ENCODE measurements around the gene CDK14. TPM values are rescaled to one million over a fixed set of nuclear protein-coding genes. Genes with fewer than 3 reads are reported as not detected.

CDK14 gene
- total RNA-seq, 1 donor from 2014 or later = 52.3 TPM

- Mint-ChIP-seq H3K4me1 (peaks cover 5% of the 10 kb centered on the region), H3K27me3 (ENCODE audit: insufficient read depth, low read depth) (no peaks in the 10 kb centered on the region), H3K27ac (no peak overlapping the region), H3K4me3 (no peak overlapping the region), H3K9me3 (no peaks in the 10 kb centered on the region), H3K36me3 (peaks cover 24% of the 10 kb centered on the region)
- H3K9me3 ChIP-seq (ENCODE audit: low read depth) = no peaks in the 10 kb centered on the region
- no peak overlapping the region for H3K4me2 ChIP-seq
- no peak for TF ChIP-seq EZH2 (IDR thresholded peaks at IDR 0.05)
- TF ChIP-seq EZH2phosphoT487 (IDR thresholded peaks at IDR 0.05) = no peak
- TF ChIP-seq CTCF (IDR thresholded peaks at IDR 0.05) = no peak
- H2AFZ ChIP-seq (replicated peaks) = no peak overlapping the region
- no peaks in the 10 kb centered on the region for H3K36me3 ChIP-seq
- H3K27me3 ChIP-seq = no peaks in the 10 kb centered on the region
- no peaks in the 10 kb centered on the region for H3K79me2 ChIP-seq (ENCODE audit: low read depth)
- H3K27ac ChIP-seq = no peak overlapping the region
- no peak overlapping the region for H3K9ac ChIP-seq
- no peaks in the 10 kb centered on the region for H4K20me1 ChIP-seq (ENCODE audit: low read depth)
- no peak for DNase-seq (ENCODE audit: low spot score)
- H3F3A ChIP-seq (ENCODE audit: low read depth) = no peaks in the 10 kb centered on the region
- no peak overlapping the region for H3K4me3 ChIP-seq
- H3K4me1 ChIP-seq = peaks cover 8% of the 10 kb centered on the region
Observed at GRCh38 chr7:91114232-91114631, 518.1 kb downstream of the CDK14 start.

GRCh38 chr7:91126762-91127161 is 530.6 kb downstream of the CDK14 start:
- Histone ChIP-seq H3K4me3 (no peak overlapping the region), H3K9me3 (ENCODE audit: low read depth) (no peaks in the 10 kb centered on the region), H3K9ac (no peak overlapping the region), H3K79me2 (ENCODE audit: low read depth) (no peaks in the 10 kb centered on the region), H3K27ac (peak overlapping the region; percentile 70), H3K36me3 (no peaks in the 10 kb centered on the region), H3F3A (ENCODE audit: low read depth) (peaks cover 28% of the 10 kb centered on the region), H3K4me1 (peaks cover 49% of the 10 kb centered on the region), H4K20me1 (ENCODE audit: low read depth) (no peaks in the 10 kb centered on the region), H3K27me3 (no peaks in the 10 kb centered on the region), H3K4me2 (peak overlapping the region; percentile 65), H2AFZ (replicated peaks) (no peak overlapping the region)
- Mint-ChIP-seq H3K27me3 (ENCODE audit: insufficient read depth, low read depth) (peaks cover 2% of the 10 kb centered on the region), H3K9me3 (peaks cover 3% of the 10 kb centered on the region), H3K4me1 (peaks cover 60% of the 10 kb centered on the region), H3K36me3 (peaks cover 24% of the 10 kb centered on the region), H3K27ac (peak overlapping the region; percentile 5), H3K4me3 (peak overlapping the region; percentile 26)
- DNase-seq (ENCODE audit: low spot score) = peak; percentile 85
- TF ChIP-seq EZH2 (IDR thresholded peaks at IDR 0.05) (no peak), CTCF (IDR thresholded peaks at IDR 0.05) (no peak), EZH2phosphoT487 (IDR thresholded peaks at IDR 0.05) (no peak)

- no peak overlapping the region for H3K27ac ChIP-seq
- Mint-ChIP-seq H3K27me3 (ENCODE audit: insufficient read depth, low read depth) (peaks cover 2% of the 10 kb centered on the region), H3K36me3 (peaks cover 27% of the 10 kb centered on the region), H3K4me3 (peak overlapping the region; percentile 26), H3K4me1 (peaks cover 54% of the 10 kb centered on the region), H3K9me3 (peaks cover 5% of the 10 kb centered on the region), H3K27ac (no peak overlapping the region)
- H3F3A ChIP-seq (ENCODE audit: low read depth) = peaks cover 28% of the 10 kb centered on the region
- DNase-seq (ENCODE audit: low spot score) = no peak
- no peaks in the 10 kb centered on the region for H3K36me3 ChIP-seq
- H3K79me2 ChIP-seq (ENCODE audit: low read depth) = no peaks in the 10 kb centered on the region
- no peaks in the 10 kb centered on the region for H3K27me3 ChIP-seq
- no peak for TF ChIP-seq EZH2phosphoT487 (IDR thresholded peaks at IDR 0.05)
- TF ChIP-seq CTCF (IDR thresholded peaks at IDR 0.05) = no peak
- peak overlapping the region; percentile 65 for H3K4me2 ChIP-seq
- no peaks in the 10 kb centered on the region for H3K9me3 ChIP-seq (ENCODE audit: low read depth)
- no peak overlapping the region for H3K9ac ChIP-seq
- H3K4me3 ChIP-seq = no peak overlapping the region
- H3K4me1 ChIP-seq = peaks cover 49% of the 10 kb centered on the region
- H4K20me1 ChIP-seq (ENCODE audit: low read depth) = no peaks in the 10 kb centered on the region
- H2AFZ ChIP-seq (replicated peaks) = no peak overlapping the region
Observed at GRCh38 chr7:91127325-91127724, 531.2 kb downstream of the CDK14 start.
